ENCODE measurements around the gene OCLN.
"Not testable (repeated sequence)": the region's sequence is repeated elsewhere in the genome, so short reads cannot be mapped to it uniquely, and the experiment has no call there.

The OCLN gene, protein sequence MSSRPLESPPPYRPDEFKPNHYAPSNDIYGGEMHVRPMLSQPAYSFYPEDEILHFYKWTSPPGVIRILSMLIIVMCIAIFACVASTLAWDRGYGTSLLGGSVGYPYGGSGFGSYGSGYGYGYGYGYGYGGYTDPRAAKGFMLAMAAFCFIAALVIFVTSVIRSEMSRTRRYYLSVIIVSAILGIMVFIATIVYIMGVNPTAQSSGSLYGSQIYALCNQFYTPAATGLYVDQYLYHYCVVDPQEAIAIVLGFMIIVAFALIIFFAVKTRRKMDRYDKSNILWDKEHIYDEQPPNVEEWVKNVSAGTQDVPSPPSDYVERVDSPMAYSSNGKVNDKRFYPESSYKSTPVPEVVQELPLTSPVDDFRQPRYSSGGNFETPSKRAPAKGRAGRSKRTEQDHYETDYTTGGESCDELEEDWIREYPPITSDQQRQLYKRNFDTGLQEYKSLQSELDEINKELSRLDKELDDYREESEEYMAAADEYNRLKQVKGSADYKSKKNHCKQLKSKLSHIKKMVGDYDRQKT

GRCh38 chr5:69492391-69492922, at the start of gene OCLN:
Gene OCLN, plus strand, starts transcription at chr5:69492790. Its CDS starts 11,455 bp downstream, at chr5:69504245.
- DNase-seq (ENCODE audit: extremely low read depth in 1 of 2, low read depth in 1 of 2) = no peak

DNA sequence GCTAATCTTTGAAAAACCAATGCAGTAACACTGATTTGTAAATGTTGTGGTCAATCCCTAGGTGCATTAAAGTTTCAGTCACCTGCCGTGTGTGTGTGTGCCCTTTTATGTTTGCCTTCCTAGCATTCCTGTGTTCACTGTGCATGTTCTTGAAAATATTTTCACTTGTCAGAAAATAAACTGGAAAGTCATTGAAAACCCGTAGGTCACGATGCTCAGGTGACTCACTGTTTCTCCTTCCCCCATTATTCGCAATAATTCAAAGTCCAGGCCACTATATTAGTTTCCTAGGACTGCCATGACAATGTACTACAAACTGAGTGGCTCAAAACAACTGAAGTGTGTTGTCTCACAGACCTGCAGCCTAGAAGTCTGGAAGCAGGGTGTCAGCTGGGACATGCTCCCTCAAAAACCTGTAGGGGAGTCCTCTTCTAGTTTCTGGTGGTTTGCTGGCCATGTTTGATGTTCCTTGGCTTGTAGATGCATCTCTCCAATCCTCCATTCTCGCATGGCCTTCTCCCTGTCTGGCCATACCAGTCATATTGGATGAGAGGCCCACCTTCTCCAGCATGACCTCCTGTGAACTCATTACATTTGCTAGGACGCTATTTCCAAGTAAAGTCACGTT, 48.3 kb upstream of the OCLN start:
- DNase-seq (ENCODE audit: extremely low read depth in 1 of 2, low read depth in 1 of 2) = no peak

DNA sequence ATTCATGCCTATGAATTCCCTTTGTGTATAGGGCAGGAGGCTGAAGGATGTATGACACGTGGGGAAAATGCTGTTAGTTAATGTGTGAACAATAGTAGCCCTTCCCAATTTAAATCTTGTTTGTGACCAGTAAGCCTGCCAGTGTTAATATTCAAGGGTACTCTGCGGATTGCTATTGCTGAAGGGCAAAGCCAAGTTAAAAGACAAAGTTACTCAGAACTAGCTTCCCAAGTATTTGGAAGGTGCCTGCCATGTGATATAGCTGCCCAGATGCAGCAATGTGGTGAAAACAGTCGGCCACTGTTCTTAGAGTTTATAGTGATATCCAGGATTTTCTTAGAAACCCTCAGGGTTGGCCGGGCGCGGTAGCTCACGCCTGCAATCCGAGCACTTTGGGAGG, 43.1 kb upstream of the OCLN start:
- no peak for DNase-seq (ENCODE audit: extremely low read depth in 1 of 2, low read depth in 1 of 2)

GRCh38 chr5:69450116-69450515, 42.5 kb upstream of the OCLN start:
- DNase-seq (ENCODE audit: extremely low read depth in 1 of 2, low read depth in 1 of 2) = no peak

DNA sequence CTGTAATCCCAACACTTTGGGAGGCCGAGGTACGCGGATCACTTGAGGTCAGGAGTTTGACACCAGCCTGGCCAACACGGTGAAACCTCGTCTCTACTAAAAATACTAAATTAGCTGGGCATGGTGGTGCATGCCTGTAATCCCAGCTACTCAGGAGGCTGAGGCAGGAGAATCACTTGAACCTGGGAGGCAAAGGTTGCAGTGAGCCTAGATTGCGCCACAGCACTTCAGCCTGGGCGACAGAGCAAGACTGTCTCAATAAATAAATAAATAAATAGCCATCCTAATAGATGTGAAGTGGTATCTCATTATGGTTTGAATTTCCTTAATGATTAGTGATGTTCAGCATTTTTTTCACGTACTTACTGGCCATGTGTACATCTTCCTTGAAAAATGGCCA, 42.1 kb upstream of the OCLN start:
- not testable (repeated sequence) for DNase-seq (ENCODE audit: extremely low read depth in 1 of 2, low read depth in 1 of 2)

GRCh38 chr5:69451941-69452647, 40.5 kb upstream of the OCLN start:
- DNase-seq (ENCODE audit: extremely low read depth in 1 of 2, low read depth in 1 of 2) = no peak

- DNase-seq (ENCODE audit: extremely low read depth in 1 of 2, low read depth in 1 of 2) = not testable (repeated sequence)
Observed at GRCh38 chr5:69453487-69453886, 39.1 kb upstream of the OCLN start.

- DNase-seq (ENCODE audit: extremely low read depth in 1 of 2, low read depth in 1 of 2) = no peak
Observed at GRCh38 chr5:69454460-69455249, 37.9 kb upstream of the OCLN start.

GRCh38 chr5:69455428-69455988, 37.1 kb upstream of the OCLN start:
- DNase-seq (ENCODE audit: extremely low read depth in 1 of 2, low read depth in 1 of 2) = not testable (repeated sequence)

- DNase-seq (ENCODE audit: extremely low read depth in 1 of 2, low read depth in 1 of 2) = no peak
Observed at GRCh38 chr5:69462170-69462569, 30.4 kb upstream of the OCLN start.

- DNase-seq (ENCODE audit: extremely low read depth in 1 of 2, low read depth in 1 of 2) = not testable (repeated sequence)
Observed at GRCh38 chr5:69466375-69466774, 26.2 kb upstream of the OCLN start.

DNA sequence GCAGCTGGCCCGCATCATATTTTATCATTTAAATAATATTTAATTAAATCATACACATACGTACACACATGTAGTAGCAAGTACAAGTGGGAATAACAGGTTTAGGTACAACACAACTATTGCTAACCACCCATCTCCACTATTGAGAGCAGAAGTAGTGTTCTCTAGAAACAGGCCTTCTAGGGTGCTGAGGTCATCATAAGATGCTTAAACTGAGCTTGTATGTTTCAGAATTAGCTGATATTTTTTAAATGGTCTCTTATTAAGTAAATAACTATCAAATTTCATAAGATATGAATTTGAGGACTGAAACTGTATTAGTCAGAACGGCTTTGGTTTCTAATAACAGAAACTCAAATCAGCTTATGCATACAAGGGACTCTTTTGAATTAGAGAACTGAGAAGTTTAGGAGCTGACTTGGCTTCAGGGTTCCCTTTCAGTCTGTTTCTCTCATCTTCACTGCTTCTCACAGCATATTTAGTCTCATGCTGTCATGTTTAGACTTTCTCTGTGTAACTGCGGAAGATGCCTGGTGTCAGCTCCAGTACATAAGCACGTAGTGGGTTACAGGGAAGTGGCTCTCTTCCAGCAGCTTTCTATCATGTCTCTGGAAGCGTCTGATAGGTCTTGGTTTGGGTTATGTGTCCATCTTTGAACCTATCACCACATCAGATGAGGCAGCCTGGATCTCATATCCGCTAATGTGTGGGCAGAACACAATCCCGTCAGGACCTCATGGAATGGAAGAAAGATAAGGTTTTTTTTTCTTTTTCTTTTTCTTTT, 25.0 kb upstream of the OCLN start:
- DNase-seq (ENCODE audit: extremely low read depth in 1 of 2, low read depth in 1 of 2) = no peak

- DNase-seq (ENCODE audit: extremely low read depth in 1 of 2, low read depth in 1 of 2) = no peak
Observed at GRCh38 chr5:69468631-69469030, 24.0 kb upstream of the OCLN start.

GRCh38 chr5:69471516-69471915, 21.1 kb upstream of the OCLN start:
- not testable (repeated sequence) for DNase-seq (ENCODE audit: extremely low read depth in 1 of 2, low read depth in 1 of 2)

DNA sequence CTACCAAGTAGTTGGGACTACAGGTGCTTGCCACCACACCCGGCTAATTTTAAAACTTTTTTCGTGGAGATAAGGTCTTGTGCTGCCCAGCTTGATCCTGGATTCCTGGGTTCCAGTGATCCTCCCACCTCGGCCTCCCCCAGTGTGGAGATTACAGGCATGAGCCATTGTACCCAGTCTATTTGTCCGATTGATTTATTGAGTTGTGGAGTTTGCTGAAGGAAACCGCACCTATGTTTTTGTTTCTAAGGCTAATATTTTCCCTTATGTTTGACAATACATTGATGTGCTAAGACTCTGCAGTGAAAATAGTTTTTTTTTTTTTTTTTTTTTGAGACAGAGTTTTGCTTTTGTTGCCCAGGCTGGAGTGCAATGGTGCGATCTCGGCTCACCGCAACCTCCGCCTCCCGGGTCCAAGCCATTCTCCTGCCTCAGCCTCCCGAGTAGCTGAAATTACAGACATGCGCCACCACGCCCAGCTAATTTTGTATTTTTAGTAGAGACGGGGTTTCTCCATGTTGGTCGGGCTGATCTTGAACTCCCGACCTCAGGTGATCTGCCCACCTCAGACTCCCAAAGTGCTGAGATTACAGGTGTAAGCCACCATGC, 20.0 kb upstream of the OCLN start:
- not testable (repeated sequence) for DNase-seq (ENCODE audit: extremely low read depth in 1 of 2, low read depth in 1 of 2)

DNA sequence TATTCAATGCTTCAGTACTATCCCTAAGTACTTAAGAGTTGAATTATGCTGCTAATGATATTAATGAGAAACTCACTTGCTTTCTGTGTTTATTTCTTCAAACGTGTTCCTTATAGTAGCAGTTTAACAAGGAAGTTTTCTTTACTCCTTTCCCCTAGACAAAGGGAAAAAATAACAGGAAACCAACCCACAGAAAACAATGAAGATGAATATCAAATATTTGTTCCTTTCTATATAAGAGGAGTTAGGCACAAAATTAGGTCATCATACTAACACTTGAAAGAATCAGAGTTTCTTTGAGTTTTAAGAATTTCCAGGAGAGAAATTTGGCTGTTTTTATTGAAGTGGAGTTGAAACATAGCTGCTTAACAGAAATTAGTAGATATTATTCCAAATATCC, 15.4 kb upstream of the OCLN start:
- no peak for DNase-seq (ENCODE audit: extremely low read depth in 1 of 2, low read depth in 1 of 2)

GRCh38 chr5:69478296-69478695, 14.3 kb upstream of the OCLN start:
- not testable (repeated sequence) for DNase-seq (ENCODE audit: extremely low read depth in 1 of 2, low read depth in 1 of 2)

GRCh38 chr5:69484891-69485290, 7.7 kb upstream of the OCLN start:
- no peak for DNase-seq (ENCODE audit: extremely low read depth in 1 of 2, low read depth in 1 of 2)

DNA sequence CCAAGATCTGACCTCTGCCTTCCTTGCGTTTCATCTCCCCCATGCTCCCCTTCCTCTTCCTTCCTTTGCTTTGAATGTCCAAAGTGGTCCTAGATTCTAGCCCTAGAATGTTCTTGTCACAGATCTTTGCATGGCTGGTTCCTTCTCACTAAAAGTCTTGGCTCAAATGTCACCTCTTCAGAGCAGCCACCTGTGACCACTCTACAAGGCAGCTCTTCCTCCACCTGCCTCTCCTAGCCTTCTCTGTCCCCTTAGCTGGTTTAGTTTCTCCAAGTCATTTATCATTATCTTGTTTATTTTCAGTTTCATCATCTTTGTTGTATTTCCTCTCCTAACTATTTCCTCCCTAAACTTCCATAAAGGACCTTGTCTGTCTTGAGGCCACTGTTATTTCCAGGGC, 7.1 kb upstream of the OCLN start:
- DNase-seq (ENCODE audit: extremely low read depth in 1 of 2, low read depth in 1 of 2) = no peak

Data from stimulated activated CD8-positive, alpha-beta memory T cell treated with anti-CD3 and anti-CD28 coated beads, Interleukin-7, amount 100 ng/mL, for 48 hours (primary cell).